B cell (primary cell): ENCODE measurements around the gene CTH. TPM values are rescaled to one million over a fixed set of nuclear protein-coding genes. Genes with fewer than 3 reads are reported as not detected.

Experiments used
- ATAC-seq: fragments of 200-7000 bp; cut with Tn5 transposase; one replicate; pipeline ENCODE4 v1.10.0; 2021; ENCODE audit warnings: low read depth, mild to moderate bottlenecking, moderate number of reproducible peaks, moderate library complexity
- CTCF ChIA-PET: fragments of 350-600 bp; sonication (Branson Sonifier 250); formaldehyde crosslinking; loops from one replicate; lab custom pipeline; 2021; ENCODE audit warnings: antibody characterized with exemption, inconsistent platforms; lab: Charles Lee
- POLR2A ChIA-PET: fragments of 350-600 bp; sonication (Branson Sonifier 250); formaldehyde crosslinking; loops from one replicate; lab custom pipeline; 2021; ENCODE audit warnings: antibody characterized with exemption; lab: Charles Lee
- DNase-seq: peaks from one replicate; pipeline ENCODE4 v3.0.0; 2013
- H2AFZ ChIP-seq: 2 replicates; pipeline ENCODE4 v1.6.1; 2012; ENCODE audit warnings: mild to moderate bottlenecking, low read depth, low read length; ENCODE audit not compliant: insufficient read depth, poor library complexity, severe bottlenecking
- H3K27ac ChIP-seq, 2 donors: 1 replicate in 1 of 2; 2 replicates in 1 of 2; pipeline ENCODE4 v1.5.1; 2012 to 2013; ENCODE audit warnings: low read length in 2 of 2, mild to moderate bottlenecking in 2 of 2, moderate library complexity in 1 of 2
- H3K27me3 ChIP-seq, 4 experiments: fragments of 200-600 bp in 1 of 4; sonication (generic) in 1 of 4; replicated peaks in 1 of 4; 1 replicate in 2 of 4; 2 replicates in 2 of 4; pipeline versions ENCODE4 v1.6.1 to v1.7.0; 2013 to 2016; ENCODE audit warnings: low read length in 3 of 4, mild to moderate bottlenecking in 2 of 4, mixed read lengths in 1 of 4, moderate library complexity in 1 of 4; ENCODE audit not compliant: insufficient read depth in 4 of 4, control insufficient read depth in 3 of 4; ENCODE audit errors: control extremely low read depth in 1 of 4
- H3K36me3 ChIP-seq, 2 experiments: replicated peaks in 1 of 2; 1 replicate in 1 of 2; 2 replicates in 1 of 2; pipeline versions ENCODE4 v1.6.1 to v1.7.1; 2013; ENCODE audit warnings: low read length in 1 of 2; ENCODE audit not compliant: insufficient read depth in 2 of 2, control insufficient read depth in 1 of 2; ENCODE audit errors: control extremely low read depth in 1 of 2, extremely low read depth in 1 of 2
- H3K4me1 ChIP-seq, 2 donors: fragments of 200-600 bp in 1 of 2; sonication (generic) in 1 of 2; 1 replicate in 1 of 2; 2 replicates in 1 of 2; pipeline versions ENCODE4 v1.5.1 to v1.6.1; 2013 to 2017; ENCODE audit warnings: low read length in 2 of 2; ENCODE audit not compliant: control insufficient read depth in 2 of 2, insufficient read depth in 2 of 2
- H3K4me2 ChIP-seq: replicated peaks from 2 replicates; pipeline ENCODE3; 2012; ENCODE audit warnings: mild to moderate bottlenecking, low read depth, low read length; ENCODE audit not compliant: poor library complexity, severe bottlenecking
- H3K4me3 ChIP-seq, 5 experiments: fragments of 200-600 bp in 1 of 5; sonication (generic) in 1 of 5; 1 replicate in 3 of 5; 2 replicates in 2 of 5; pipeline versions ENCODE4 v1.5.1 to v1.7.0; 2011 to 2016; ENCODE audit warnings: low read length in 4 of 5, mild to moderate bottlenecking in 4 of 5, low read depth in 2 of 5, control low read depth in 1 of 5, moderate library complexity in 1 of 5; ENCODE audit not compliant: insufficient read depth in 1 of 5; ENCODE audit errors: control extremely low read depth in 1 of 5, extremely low read depth in 1 of 5
- H3K79me2 ChIP-seq: fragments of 200-600 bp; sonication (generic); one replicate; pipeline ENCODE4 v1.6.0; 2016; ENCODE audit warnings: low read length; ENCODE audit not compliant: control insufficient read depth, insufficient read depth
- H3K9ac ChIP-seq: fragments of 200-600 bp; sonication (generic); 2 replicates; pipeline ENCODE4 v1.6.1; 2017; ENCODE audit warnings: mild to moderate bottlenecking, low read length, moderate library complexity
- H3K9me3 ChIP-seq, 3 donors: one replicate each; pipeline versions ENCODE4 v1.6.1 to v1.7.1; 2013; ENCODE audit warnings: low read length in 2 of 3; ENCODE audit not compliant: control insufficient read depth in 2 of 3, insufficient read depth in 1 of 3; ENCODE audit errors: control extremely low read depth in 1 of 3
- H4K20me1 ChIP-seq: 2 replicates; pipeline ENCODE4 v1.6.0; 2012; ENCODE audit warnings: mild to moderate bottlenecking, low read length; ENCODE audit not compliant: insufficient read depth, control insufficient read depth, poor library complexity, severe bottlenecking
- H3K27ac Mint-ChIP-seq: one replicate; pipeline ENCODE4 v1.8.0; 2021; ENCODE audit warnings: mixed read lengths
- H3K27me3 Mint-ChIP-seq: one replicate; pipeline ENCODE4 v1.8.0; 2021; ENCODE audit warnings: mixed read lengths
- H3K4me1 Mint-ChIP-seq: one replicate; pipeline ENCODE4 v1.8.0; 2021; ENCODE audit warnings: mixed read lengths
- H3K4me3 Mint-ChIP-seq: one replicate; pipeline ENCODE4 v1.8.0; 2021; ENCODE audit warnings: mixed read lengths
- H3K9me3 Mint-ChIP-seq: one replicate; pipeline ENCODE4 v1.8.0; 2022; ENCODE audit warnings: mixed read lengths; ENCODE audit not compliant: insufficient read depth
- EZH2 ChIP-seq: IDR thresholded peaks from 2 replicates; pipeline ENCODE4 v1.6.1; 2012; ENCODE audit warnings: borderline replicate concordance, low read depth, mild to moderate bottlenecking, moderate library complexity, low read length; ENCODE audit not compliant: insufficient read depth, poor library complexity, severe bottlenecking
- WGBS: methylation state at CpG from one replicate; pipeline ENCODE4 v1.1.5; 2013; ENCODE audit warnings: missing lambda C conversion rate; ENCODE audit not compliant: insufficient coverage; 5-methylcytosine and 5-hydroxymethylcytosine counted together
- intact Hi-C: fragments of 100-400 bp; cut with micrococcal nuclease; formaldehyde crosslinking; loops from one replicate; pipeline ENCODE4 v1.10.0; 2022
- polyA plus RNA-seq: library from polyadenylated mRNA; depleted of rRNA; stranded (reverse); fragments of >200 nt; gene quantifications from 2 replicates; pipeline ENCODE4 v1.2.3, GENCODE V29; 2012
- total RNA-seq, 2 donors: library from RNA; stranded (reverse); fragments of 120-200 nt in 1 of 2; gene quantifications; 1 replicate in 1 of 2; 2 replicates in 1 of 2; pipeline versions ENCODE4 v1.2.3 to v1.2.4, GENCODE V29; 2013 to 2022
- TF ChIP-seq, protein P1 (sequence below): fragments of 200-600 bp; IDR thresholded peaks from one replicate; pipeline ENCODE4 v1.8.0; 2022; ENCODE audit warnings: antibody characterized with exemption, mild to moderate bottlenecking

Gene CTH
- total and polyA plus RNA-seq, 2 donors (not counting 1 experiment from before 2014, with no cell fraction given) = 0.84 to 4.9 TPM

DNA sequence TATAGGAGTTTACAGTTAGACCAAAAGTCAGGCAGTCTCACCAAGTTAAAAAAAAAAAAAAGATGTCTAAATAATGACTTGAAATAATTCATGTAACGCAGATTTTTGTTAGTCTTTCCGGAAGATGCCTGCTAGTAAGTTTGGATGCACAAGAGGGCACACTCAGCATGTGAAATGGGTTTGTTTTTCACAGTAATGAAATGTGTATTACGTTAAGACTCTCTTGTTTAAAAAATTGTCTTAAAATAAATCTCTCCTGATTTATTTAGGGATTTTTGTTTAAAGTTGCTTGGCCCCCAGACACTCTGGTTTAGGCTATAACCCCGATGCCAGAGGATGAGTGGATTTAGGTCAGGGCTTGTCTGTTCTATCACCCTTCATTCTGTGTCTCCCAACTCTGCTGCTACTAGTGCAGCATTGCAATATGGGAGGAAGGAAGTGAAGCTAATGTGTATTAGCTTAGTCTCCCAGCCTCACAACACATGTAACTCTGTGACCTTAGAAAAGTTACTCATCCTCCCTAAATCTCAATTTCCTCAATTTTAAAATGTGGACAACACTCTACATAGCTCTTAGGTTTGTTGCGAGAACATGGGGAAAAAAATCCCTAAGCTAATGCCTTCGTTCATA is 25.7 kb downstream of the CTH start:
- no peak overlapping the region for H3K27ac Mint-ChIP-seq

DNA sequence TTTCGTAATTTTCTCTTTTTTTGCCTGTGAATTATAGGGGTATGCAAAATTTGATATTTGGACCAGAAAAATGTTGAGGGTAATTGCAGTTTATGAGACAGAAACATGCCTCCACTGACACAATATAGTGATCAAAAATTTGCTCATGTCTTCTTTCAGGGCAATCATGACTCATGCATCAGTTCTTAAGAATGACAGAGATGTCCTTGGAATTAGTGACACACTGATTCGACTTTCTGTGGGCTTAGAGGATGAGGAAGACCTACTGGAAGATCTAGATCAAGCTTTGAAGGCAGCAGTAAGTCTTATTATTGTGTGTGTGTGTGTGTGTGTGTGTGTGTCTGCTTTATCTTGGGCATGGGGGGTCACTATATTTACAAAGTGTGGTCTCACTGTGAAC is 27.5 kb downstream of the CTH start:
- Histone ChIP-seq H3K27ac (no peak overlapping the region), H3K27me3 (no peaks in the 10 kb centered on the region), H3K9ac (no peak overlapping the region), H3K36me3 (no peaks in the 10 kb centered on the region), H2AFZ (no peak overlapping the region), H3K4me3 (no peak overlapping the region), H3K4me2 (no peak overlapping the region), H4K20me1 (no peaks in the 10 kb centered on the region), H3K9me3 (no peaks in the 10 kb centered on the region), H3K4me1 (no peaks in the 10 kb centered on the region), H3K79me2 (no peaks in the 10 kb centered on the region)
- H3K27ac Mint-ChIP-seq = no peak overlapping the region
- no peaks in the 10 kb centered on the region for H3K27me3 Mint-ChIP-seq
- 100% methylated on average over 1 of the region's 2 CpGs for WGBS
- ATAC-seq (no peak), DNase-seq (no peak)
- ChIA-PET POLR2A (no interaction called here), CTCF (no interaction called here)
- no peak for TF ChIP-seq EZH2
- no peaks in the 10 kb centered on the region for H3K9me3 Mint-ChIP-seq
- H3K4me3 Mint-ChIP-seq = no peak overlapping the region
- no peaks in the 10 kb centered on the region for H3K4me1 Mint-ChIP-seq
- intact Hi-C loops = no loop called here

More for the DNA sequence above, 25.7 kb downstream of the CTH start:
- H3K9me3 ChIP-seq = no peaks in the 10 kb centered on the region
- DNase-seq (no peak), ATAC-seq (no peak)
- no peaks in the 10 kb centered on the region for H4K20me1 ChIP-seq
- H3K27me3 ChIP-seq = no peaks in the 10 kb centered on the region
- TF ChIP-seq EZH2 = no peak
- TF ChIP-seq, protein P1, sequence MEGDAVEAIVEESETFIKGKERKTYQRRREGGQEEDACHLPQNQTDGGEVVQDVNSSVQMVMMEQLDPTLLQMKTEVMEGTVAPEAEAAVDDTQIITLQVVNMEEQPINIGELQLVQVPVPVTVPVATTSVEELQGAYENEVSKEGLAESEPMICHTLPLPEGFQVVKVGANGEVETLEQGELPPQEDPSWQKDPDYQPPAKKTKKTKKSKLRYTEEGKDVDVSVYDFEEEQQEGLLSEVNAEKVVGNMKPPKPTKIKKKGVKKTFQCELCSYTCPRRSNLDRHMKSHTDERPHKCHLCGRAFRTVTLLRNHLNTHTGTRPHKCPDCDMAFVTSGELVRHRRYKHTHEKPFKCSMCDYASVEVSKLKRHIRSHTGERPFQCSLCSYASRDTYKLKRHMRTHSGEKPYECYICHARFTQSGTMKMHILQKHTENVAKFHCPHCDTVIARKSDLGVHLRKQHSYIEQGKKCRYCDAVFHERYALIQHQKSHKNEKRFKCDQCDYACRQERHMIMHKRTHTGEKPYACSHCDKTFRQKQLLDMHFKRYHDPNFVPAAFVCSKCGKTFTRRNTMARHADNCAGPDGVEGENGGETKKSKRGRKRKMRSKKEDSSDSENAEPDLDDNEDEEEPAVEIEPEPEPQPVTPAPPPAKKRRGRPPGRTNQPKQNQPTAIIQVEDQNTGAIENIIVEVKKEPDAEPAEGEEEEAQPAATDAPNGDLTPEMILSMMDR = no peak
- WGBS = 100% methylated on average over 2 of the region's 6 CpGs
- H3K9ac ChIP-seq = no peak overlapping the region
- ChIA-PET POLR2A (no interaction called here), CTCF (no interaction called here)
- H3K36me3 ChIP-seq = no peaks in the 10 kb centered on the region
- Mint-ChIP-seq H3K4me1 (no peaks in the 10 kb centered on the region), H3K27me3 (no peaks in the 10 kb centered on the region), H3K9me3 (no peaks in the 10 kb centered on the region), H3K4me3 (no peak overlapping the region)
- no peaks in the 10 kb centered on the region for H3K79me2 ChIP-seq
- no peak overlapping the region for H3K4me2 ChIP-seq
- no peak overlapping the region for H2AFZ ChIP-seq
- intact Hi-C loops = no loop called here
- H3K4me3 ChIP-seq = no peak overlapping the region
- H3K4me1 ChIP-seq = no peaks in the 10 kb centered on the region
- no peak overlapping the region for H3K27ac ChIP-seq
